ENCODE results near the gene DGKQ.

GRCh38 chr4:1019729-1020470, 46.5 kb upstream of the DGKQ start:
- TF ChIP-seq CTCF (IDR thresholded peaks at IDR 0.05) (no peak), EZH2 (IDR thresholded peaks at IDR 0.05) (no peak), EZH2phosphoT487 (IDR thresholded peaks at IDR 0.05) (no peak)
